SK-N-SH treated with all-trans-retinoic acid at 6 μM for 48 hours (cell line): ENCODE results near the gene OR10K2.

Experiments used
- ARNTL ChIP-seq: fragments of 450-650 bp; formaldehyde crosslinking; IDR thresholded peaks from 2 replicates; pipeline ENCODE4 v1.5.0; 2020; ENCODE audit warnings: low read depth, mild to moderate bottlenecking, moderate library complexity, borderline replicate concordance
- BACH2 ChIP-seq: fragments of 250-450 bp; sonication (Bioruptor Pico); IDR thresholded peaks from 2 replicates; pipeline ENCODE4 v1.9.0; 2021; ENCODE audit warnings: mild to moderate bottlenecking, borderline replicate concordance
- CSRNP3 ChIP-seq: fragments of 250-450 bp; sonication (Bioruptor Pico); IDR thresholded peaks from 2 replicates; pipeline ENCODE4 v1.5.1; 2021; ENCODE audit warnings: mild to moderate bottlenecking, moderate library complexity
- POU6F1 ChIP-seq: fragments of 250-450 bp; sonication (Bioruptor Pico); IDR thresholded peaks from 2 replicates; pipeline ENCODE4 v1.8.0; 2021; ENCODE audit warnings: low read depth, mild to moderate bottlenecking, moderate library complexity, borderline replicate concordance
- PPARA ChIP-seq: fragments of 250-450 bp; sonication (Bioruptor Pico); IDR thresholded peaks from 2 replicates; pipeline ENCODE4 v1.5.0; 2020; ENCODE audit warnings: mild to moderate bottlenecking, borderline replicate concordance
- TOX ChIP-seq: fragments of 250-450 bp; sonication (Bioruptor Pico); IDR thresholded peaks from 2 replicates; pipeline ENCODE4 v1.8.0; 2021; ENCODE audit warnings: mild to moderate bottlenecking, moderate library complexity, borderline replicate concordance
- ZFP30 ChIP-seq: fragments of 450-650 bp; formaldehyde crosslinking; IDR thresholded peaks from 2 replicates; pipeline ENCODE4 v1.5.0; 2022; ENCODE audit warnings: mild to moderate bottlenecking, moderate library complexity
- TF ChIP-seq, protein P1 (sequence below): fragments of 250-450 bp; sonication (Bioruptor Pico); IDR thresholded peaks from 2 replicates; pipeline ENCODE4 v1.5.1; 2020; ENCODE audit warnings: low read depth, mild to moderate bottlenecking, moderate library complexity
- TF ChIP-seq, protein P2 (sequence below): fragments of 250-450 bp; sonication (Bioruptor Pico); IDR thresholded peaks from 2 replicates; pipeline ENCODE4 v1.8.0; 2020; ENCODE audit warnings: mild to moderate bottlenecking, moderate library complexity, borderline replicate concordance

- TF ChIP-seq POU6F1 (CRISPR knock-in tag) (no peak), ZFP30 (CRISPR knock-in tag) (no peak), ARNTL (CRISPR knock-in tag) (no peak), TOX (CRISPR knock-in tag) (no peak), BACH2 (CRISPR knock-in tag) (no peak), PPARA (CRISPR knock-in tag) (no peak), CSRNP3 (CRISPR knock-in tag) (no peak)
- TF ChIP-seq, protein P1, sequence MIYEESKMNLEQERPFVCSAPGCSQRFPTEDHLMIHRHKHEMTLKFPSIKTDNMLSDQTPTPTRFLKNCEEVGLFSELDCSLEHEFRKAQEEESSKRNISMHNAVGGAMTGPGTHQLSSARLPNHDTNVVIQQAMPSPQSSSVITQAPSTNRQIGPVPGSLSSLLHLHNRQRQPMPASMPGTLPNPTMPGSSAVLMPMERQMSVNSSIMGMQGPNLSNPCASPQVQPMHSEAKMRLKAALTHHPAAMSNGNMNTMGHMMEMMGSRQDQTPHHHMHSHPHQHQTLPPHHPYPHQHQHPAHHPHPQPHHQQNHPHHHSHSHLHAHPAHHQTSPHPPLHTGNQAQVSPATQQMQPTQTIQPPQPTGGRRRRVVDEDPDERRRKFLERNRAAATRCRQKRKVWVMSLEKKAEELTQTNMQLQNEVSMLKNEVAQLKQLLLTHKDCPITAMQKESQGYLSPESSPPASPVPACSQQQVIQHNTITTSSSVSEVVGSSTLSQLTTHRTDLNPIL = no peak
- TF ChIP-seq, protein P2, sequence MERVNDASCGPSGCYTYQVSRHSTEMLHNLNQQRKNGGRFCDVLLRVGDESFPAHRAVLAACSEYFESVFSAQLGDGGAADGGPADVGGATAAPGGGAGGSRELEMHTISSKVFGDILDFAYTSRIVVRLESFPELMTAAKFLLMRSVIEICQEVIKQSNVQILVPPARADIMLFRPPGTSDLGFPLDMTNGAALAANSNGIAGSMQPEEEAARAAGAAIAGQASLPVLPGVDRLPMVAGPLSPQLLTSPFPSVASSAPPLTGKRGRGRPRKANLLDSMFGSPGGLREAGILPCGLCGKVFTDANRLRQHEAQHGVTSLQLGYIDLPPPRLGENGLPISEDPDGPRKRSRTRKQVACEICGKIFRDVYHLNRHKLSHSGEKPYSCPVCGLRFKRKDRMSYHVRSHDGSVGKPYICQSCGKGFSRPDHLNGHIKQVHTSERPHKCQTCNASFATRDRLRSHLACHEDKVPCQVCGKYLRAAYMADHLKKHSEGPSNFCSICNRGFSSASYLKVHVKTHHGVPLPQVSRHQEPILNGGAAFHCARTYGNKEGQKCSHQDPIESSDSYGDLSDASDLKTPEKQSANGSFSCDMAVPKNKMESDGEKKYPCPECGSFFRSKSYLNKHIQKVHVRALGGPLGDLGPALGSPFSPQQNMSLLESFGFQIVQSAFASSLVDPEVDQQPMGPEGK (CRISPR knock-in tag) = no peak
Measured at GRCh38 chr1:158426137-158426536, at the start of gene OR10K2.
